8988T (cell line): Measurements from ENCODE around the gene ZNF436.
"Not testable (repeated sequence)": the region's sequence is repeated elsewhere in the genome, so short reads cannot be mapped to it uniquely, and the experiment has no call there.

Source experiments
- DNase-seq: peaks from one replicate; pipeline ENCODE4 v3.0.0; 2011

ZNF436 gene

GRCh38 chr1:23366598-23366997 is 3.0 kb downstream of the ZNF436 start:
- no peak for DNase-seq

GRCh38 chr1:23366146-23366545 is 3.5 kb downstream of the ZNF436 start:
- DNase-seq: no peak

- DNase-seq: no peak
Measured at GRCh38 chr1:23362218-23362713, 7.4 kb downstream of the ZNF436 start.

- DNase-seq: no peak
Measured at GRCh38 chr1:23358310-23358875, 11.2 kb downstream of the ZNF436 start.

GRCh38 chr1:23357138-23357908 is 12.3 kb downstream of the ZNF436 start:
- DNase-seq: no peak

GRCh38 chr1:23356471-23357137 is 13.0 kb downstream of the ZNF436 start:
- no peak for DNase-seq

GRCh38 chr1:23354245-23354644 is 15.4 kb downstream of the ZNF436 start:
- DNase-seq: no peak

- DNase-seq: no peak
Measured at GRCh38 chr1:23352096-23352695, 17.4 kb downstream of the ZNF436 start.

GRCh38 chr1:23345920-23346319 is 23.7 kb downstream of the ZNF436 start:
- no peak for DNase-seq

- no peak for DNase-seq
Measured at GRCh38 chr1:23344987-23345472, 24.6 kb downstream of the ZNF436 start.

GRCh38 chr1:23344111-23344986 is 25.3 kb downstream of the ZNF436 start, which contains the start of gene HNRNPR:
HNRNPR (minus strand) TSS chr1:23344284; CDS start chr1:23341008, 3,276 bp downstream.
- DNase-seq: peak; percentile 56

- no peak for DNase-seq
Measured at GRCh38 chr1:23343221-23344110, 26.2 kb downstream of the ZNF436 start.

- no peak for DNase-seq
Measured at GRCh38 chr1:23341931-23342692, 27.5 kb downstream of the ZNF436 start.

- DNase-seq: no peak
Measured at GRCh38 chr1:23339632-23340031, 30.0 kb downstream of the ZNF436 start.

- no peak for DNase-seq
Measured at GRCh38 chr1:23337869-23338268, 31.8 kb downstream of the ZNF436 start.

GRCh38 chr1:23331713-23332112 is 37.9 kb downstream of the ZNF436 start:
- DNase-seq: no peak

- DNase-seq: no peak
Measured at GRCh38 chr1:23330846-23331245, 38.8 kb downstream of the ZNF436 start.

GRCh38 chr1:23325393-23325792 is 44.2 kb downstream of the ZNF436 start:
- no peak for DNase-seq

GRCh38 chr1:23322770-23323169 is 46.9 kb downstream of the ZNF436 start:
- no peak for DNase-seq

GRCh38 chr1:23310280-23310679 is 59.4 kb downstream of the ZNF436 start:
- not testable (repeated sequence) for DNase-seq
